ENCODE results near the gene FOXP1.

GRCh38 chr3:71187715-71188114 is 395.8 kb downstream of the FOXP1 start:
- TF ChIP-seq POLR2A (IDR thresholded peaks at IDR 0.05) (no peak), POLR2AphosphoS5 (IDR thresholded peaks at IDR 0.05) (no peak), CTCF (IDR thresholded peaks at IDR 0.05) (no peak)
